Immature natural killer cell (primary cell): ENCODE measurements around the gene OR52B2. TPM values are rescaled to one million over a fixed set of nuclear protein-coding genes. Genes with fewer than 3 reads are reported as not detected.
"Not testable (repeated sequence)": the region's sequence is repeated elsewhere in the genome, so short reads cannot be mapped to it uniquely, and the experiment has no call there.

Experiments
- DNase-seq, 3 donors: peaks; one replicate each; pipeline ENCODE4 v3.0.0; 2022; ENCODE audit warnings: mixed read lengths in 1 of 3
- H3K27ac Mint-ChIP-seq, 6 donors: one replicate each; pipeline ENCODE4 v1.8.0; 2020; ENCODE audit warnings: mixed read lengths in 6 of 6, mild to moderate bottlenecking in 5 of 6, inconsistent platforms in 4 of 6, moderate library complexity in 3 of 6
- H3K27me3 Mint-ChIP-seq, 3 donors: one replicate each; pipeline ENCODE4 v1.8.0; 2020 to 2021; ENCODE audit warnings: low read depth in 3 of 3, mild to moderate bottlenecking in 3 of 3, mixed read lengths in 3 of 3, moderate library complexity in 3 of 3, inconsistent platforms in 1 of 3
- H3K36me3 Mint-ChIP-seq, 3 donors: one replicate each; pipeline ENCODE4 v1.8.0; 2020; ENCODE audit warnings: mixed read lengths in 3 of 3, inconsistent platforms in 2 of 3, mild to moderate bottlenecking in 2 of 3
- H3K4me1 Mint-ChIP-seq, 2 donors: one replicate each; pipeline ENCODE4 v1.8.0; 2020; ENCODE audit warnings: inconsistent platforms in 2 of 2, mild to moderate bottlenecking in 2 of 2, mixed read lengths in 2 of 2, moderate library complexity in 1 of 2
- H3K4me3 Mint-ChIP-seq, 5 donors: one replicate each; pipeline ENCODE4 v1.8.0; 2020; ENCODE audit warnings: mild to moderate bottlenecking in 5 of 5, mixed read lengths in 5 of 5, inconsistent platforms in 3 of 5, moderate library complexity in 3 of 5
- H3K9me3 Mint-ChIP-seq, 6 donors: one replicate each; pipeline ENCODE4 v1.8.0; 2020; ENCODE audit warnings: mild to moderate bottlenecking in 6 of 6, mixed read lengths in 6 of 6, inconsistent platforms in 4 of 6, moderate library complexity in 3 of 6
- polyA plus RNA-seq, 3 donors: library from polyadenylated mRNA; unstranded; fragments of 300-500 nt; fragmentation: Illumina TruSeq; gene quantifications; one replicate each; pipeline ENCODE4 v1.2.3, GENCODE V29; 2021

OR52B2 gene
- polyA plus RNA-seq, 3 donors from 2014 or later, result not detected

DNA sequence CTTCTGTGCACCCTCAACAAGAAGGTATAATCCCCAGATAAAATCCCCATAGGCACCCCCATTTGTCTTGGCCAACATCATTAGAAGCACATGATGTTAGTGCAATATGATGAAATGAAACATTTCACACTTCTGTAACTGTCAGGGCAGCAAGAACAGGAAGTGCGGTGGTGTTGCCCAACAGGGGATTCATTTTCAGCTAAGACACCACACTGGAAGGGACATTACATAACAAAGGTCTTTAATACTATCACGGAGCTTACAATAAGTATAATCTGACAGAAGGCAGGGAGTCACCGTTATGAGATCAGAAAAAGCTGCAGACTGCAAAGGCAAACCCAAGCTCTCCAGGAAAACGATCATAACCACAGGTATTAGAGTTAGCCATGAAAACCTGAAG is 30.8 kb upstream of the OR52B2 start:
- H3K36me3 Mint-ChIP-seq, result peaks cover 5 to 6% (median 5%) of the 10 kb centered on the region in 3 donors
- peak; percentile 68 to 76 (median 74) for DNase-seq

DNA sequence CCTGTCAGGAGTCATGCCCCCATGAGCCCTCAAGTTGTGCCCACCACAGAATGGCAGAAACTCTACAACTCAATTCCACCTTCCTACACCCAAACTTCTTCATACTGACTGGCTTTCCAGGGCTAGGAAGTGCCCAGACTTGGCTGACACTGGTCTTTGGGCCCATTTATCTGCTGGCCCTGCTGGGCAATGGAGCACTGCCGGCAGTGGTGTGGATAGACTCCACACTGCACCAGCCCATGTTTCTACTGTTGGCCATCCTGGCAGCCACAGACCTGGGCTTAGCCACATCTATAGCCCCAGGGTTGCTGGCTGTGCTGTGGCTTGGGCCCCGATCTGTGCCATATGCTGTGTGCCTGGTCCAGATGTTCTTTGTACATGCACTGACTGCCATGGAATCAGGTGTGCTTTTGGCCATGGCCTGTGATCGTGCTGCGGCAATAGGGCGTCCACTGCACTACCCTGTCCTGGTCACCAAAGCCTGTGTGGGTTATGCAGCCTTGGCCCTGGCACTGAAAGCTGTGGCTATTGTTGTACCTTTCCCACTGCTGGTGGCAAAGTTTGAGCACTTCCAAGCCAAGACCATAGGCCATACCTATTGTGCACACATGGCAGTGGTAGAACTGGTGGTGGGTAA is 29.2 kb upstream of the OR52B2 start, which contains the start of gene OR52W1:
OR52W1 (plus strand) TSS at position 51 of the 637 bp plus-strand sequence; CDS start at position 51, 0 bp downstream.
- peaks cover 0 to 6% (median 0%) of the 10 kb centered on the region in 3 donors for H3K36me3 Mint-ChIP-seq
- peaks cover 0 to 2% (median 0%) of the 10 kb centered on the region in 6 donors for H3K9me3 Mint-ChIP-seq
- peaks cover 83 to 91% of the 10 kb centered on the region in 2 donors for H3K4me1 Mint-ChIP-seq
- H3K27ac Mint-ChIP-seq, result peak within 1 kb of the TSS; percentile 28 to 91 (median 86)
- DNase-seq, result no peak
- H3K27me3 Mint-ChIP-seq, result peaks cover 2 to 4% (median 3%) of the 10 kb centered on the region in 3 donors
- peak within 1 kb of the TSS in 2 of 5 donors; percentile 38 to 73 for H3K4me3 Mint-ChIP-seq

More for the DNA sequence above, 30.8 kb upstream of the OR52B2 start:
- H3K27ac Mint-ChIP-seq, result peak overlapping the region; percentile 85 to 96 (median 90)
- H3K27me3 Mint-ChIP-seq, result peaks cover 2 to 4% (median 3%) of the 10 kb centered on the region in 3 donors
- peaks cover 86 to 96% of the 10 kb centered on the region in 2 donors for H3K4me1 Mint-ChIP-seq
- H3K9me3 Mint-ChIP-seq, result peaks cover 0 to 2% (median 0%) of the 10 kb centered on the region in 6 donors
- peak overlapping the region; percentile 52 to 82 (median 73) for H3K4me3 Mint-ChIP-seq

GRCh38 chr11:6197466-6198200 is 27.5 kb upstream of the OR52B2 start:
- peaks cover 2 to 3% (median 2%) of the 10 kb centered on the region in 3 donors for H3K27me3 Mint-ChIP-seq
- H3K4me1 Mint-ChIP-seq, result peaks cover 66 to 78% of the 10 kb centered on the region in 2 donors
- H3K36me3 Mint-ChIP-seq, result peaks cover 0 to 6% (median 0%) of the 10 kb centered on the region in 3 donors
- peaks cover 0 to 2% (median 0%) of the 10 kb centered on the region in 6 donors for H3K9me3 Mint-ChIP-seq
- peak overlapping the region in 5 of 6 donors; percentile 82 to 88 (median 84) for H3K27ac Mint-ChIP-seq
- no peak for DNase-seq
- peak overlapping the region in 4 of 5 donors; percentile 9 to 70 (median 42) for H3K4me3 Mint-ChIP-seq

DNA sequence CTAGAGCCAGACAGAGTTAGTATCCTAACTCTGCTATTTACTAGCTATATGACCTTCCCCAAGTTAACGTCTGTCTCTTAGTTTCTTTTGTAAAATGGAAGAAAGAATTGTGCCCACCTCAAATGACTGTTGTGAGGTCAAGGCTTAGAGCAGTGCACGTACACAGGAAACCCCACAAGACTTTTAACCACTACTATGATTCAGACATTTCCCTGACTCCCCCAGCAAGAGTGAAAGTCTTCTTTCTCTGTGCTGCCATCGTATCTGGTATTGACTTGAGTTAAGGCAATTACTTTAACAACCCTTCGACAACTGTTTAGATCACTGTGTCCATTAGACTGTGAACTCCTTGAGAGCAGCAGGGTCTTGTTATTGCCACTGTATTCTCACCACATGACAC is 26.3 kb upstream of the OR52B2 start:
- Mint-ChIP-seq H3K36me3 (peaks cover 0 to 6% (median 0%) of the 10 kb centered on the region in 3 donors), H3K4me3 (peak overlapping the region; percentile 18 to 79 (median 70)), H3K4me1 (peaks cover 54 to 67% of the 10 kb centered on the region in 2 donors), H3K9me3 (peaks cover 0 to 2% (median 0%) of the 10 kb centered on the region in 6 donors), H3K27ac (peak overlapping the region; percentile 67 to 92 (median 86)), H3K27me3 (peaks cover 2 to 3% (median 2%) of the 10 kb centered on the region in 3 donors)
- DNase-seq, result peak; percentile 50 to 67 (median 59)

GRCh38 chr11:6194065-6194581 is 24.0 kb upstream of the OR52B2 start:
- peaks cover 34 to 46% of the 10 kb centered on the region in 2 donors for H3K4me1 Mint-ChIP-seq
- peak overlapping the region in 4 of 6 donors; percentile 25 to 69 (median 48) for H3K27ac Mint-ChIP-seq
- DNase-seq, result no peak
- H3K36me3 Mint-ChIP-seq, result peaks cover 0 to 3% (median 0%) of the 10 kb centered on the region in 3 donors
- H3K27me3 Mint-ChIP-seq, result peaks cover 2 to 3% (median 2%) of the 10 kb centered on the region in 3 donors
- no peak overlapping the region for H3K4me3 Mint-ChIP-seq
- peaks cover 0 to 2% (median 0%) of the 10 kb centered on the region in 6 donors for H3K9me3 Mint-ChIP-seq

DNA sequence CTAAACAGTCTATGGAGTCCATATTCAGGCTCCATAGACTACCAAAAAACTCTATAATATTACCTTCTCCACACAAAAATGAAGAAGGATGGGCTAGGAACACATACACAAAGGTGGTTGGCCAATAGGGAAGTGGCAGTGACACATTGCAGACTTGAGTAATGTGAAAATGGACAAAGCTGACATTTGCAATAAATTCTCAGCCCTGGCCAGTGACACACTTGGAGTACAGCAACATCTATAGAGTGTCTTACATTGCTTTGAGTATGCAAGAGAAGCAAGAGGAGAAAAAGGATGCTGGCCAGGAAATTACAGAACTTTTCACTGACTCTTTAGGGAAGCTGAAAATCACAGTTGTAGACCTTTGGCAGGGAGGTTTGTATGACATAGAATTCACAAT is 21.6 kb upstream of the OR52B2 start:
- Mint-ChIP-seq H3K27me3 (peaks cover 0 to 1% (median 0%) of the 10 kb centered on the region in 3 donors), H3K9me3 (peaks cover 0 to 2% (median 0%) of the 10 kb centered on the region in 6 donors), H3K36me3 (peaks cover 0 to 3% (median 0%) of the 10 kb centered on the region in 3 donors), H3K4me3 (no peak overlapping the region), H3K4me1 (peaks cover 10 to 22% of the 10 kb centered on the region in 2 donors), H3K27ac (no peak overlapping the region)
- DNase-seq, result no peak

GRCh38 chr11:6175440-6175839 is 5.3 kb upstream of the OR52B2 start:
- peaks cover 0 to 2% (median 0%) of the 10 kb centered on the region in 6 donors for H3K9me3 Mint-ChIP-seq
- H3K27me3 Mint-ChIP-seq, result peaks cover 3 to 7% (median 5%) of the 10 kb centered on the region in 3 donors
- H3K4me1 Mint-ChIP-seq, result peaks cover 18 to 19% of the 10 kb centered on the region in 2 donors
- no peak for DNase-seq
- H3K36me3 Mint-ChIP-seq, result peaks cover 0 to 8% (median 0%) of the 10 kb centered on the region in 3 donors
- H3K4me3 Mint-ChIP-seq, result no peak overlapping the region
- H3K27ac Mint-ChIP-seq, result no peak overlapping the region

- peaks cover 0 to 2% (median 0%) of the 10 kb centered on the region in 6 donors for H3K9me3 Mint-ChIP-seq
- H3K4me3 Mint-ChIP-seq, result no peak overlapping the region
- H3K36me3 Mint-ChIP-seq, result no peaks in the 10 kb centered on the region
- peaks cover 0 to 10% (median 4%) of the 10 kb centered on the region in 3 donors for H3K27me3 Mint-ChIP-seq
- H3K4me1 Mint-ChIP-seq, result no peaks in the 10 kb centered on the region
- no peak for DNase-seq
- no peak overlapping the region for H3K27ac Mint-ChIP-seq
Observed at GRCh38 chr11:6156628-6157359, 13.3 kb downstream of the OR52B2 start.

GRCh38 chr11:6152126-6152525 is 18.0 kb downstream of the OR52B2 start:
- Mint-ChIP-seq H3K36me3 (no peaks in the 10 kb centered on the region), H3K9me3 (peaks cover 0 to 6% (median 0%) of the 10 kb centered on the region in 6 donors), H3K4me1 (no peaks in the 10 kb centered on the region), H3K27me3 (peaks cover 0 to 11% (median 3%) of the 10 kb centered on the region in 3 donors), H3K27ac (no peak overlapping the region), H3K4me3 (no peak overlapping the region)
- no peak for DNase-seq

DNA sequence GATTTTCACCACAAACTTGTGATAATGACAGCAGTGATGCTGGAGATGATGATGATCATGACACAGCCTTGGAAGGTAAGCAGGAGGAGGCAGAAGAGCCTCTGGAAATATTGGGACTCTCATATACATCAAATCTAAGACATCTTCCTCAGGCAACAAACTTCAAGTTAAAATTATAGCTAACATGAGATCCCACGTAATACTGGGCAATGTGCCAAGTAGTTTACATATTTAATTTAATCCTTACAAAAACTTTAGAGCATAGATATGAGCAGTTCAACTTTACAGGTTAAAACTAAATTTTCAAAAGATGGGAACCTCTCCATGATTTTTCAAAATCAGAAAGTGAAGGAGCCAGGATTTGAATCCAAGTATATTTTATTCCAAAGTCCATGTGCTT is 19.0 kb downstream of the OR52B2 start:
- peaks cover 0 to 11% (median 0%) of the 10 kb centered on the region in 3 donors for H3K27me3 Mint-ChIP-seq
- no peaks in the 10 kb centered on the region for H3K36me3 Mint-ChIP-seq
- no peak for DNase-seq
- no peaks in the 10 kb centered on the region for H3K4me1 Mint-ChIP-seq
- H3K27ac Mint-ChIP-seq, result no peak overlapping the region
- peaks cover 0 to 6% (median 0%) of the 10 kb centered on the region in 6 donors for H3K9me3 Mint-ChIP-seq
- H3K4me3 Mint-ChIP-seq, result no peak overlapping the region

- H3K4me3 Mint-ChIP-seq, H3K27ac Mint-ChIP-seq, H3K9me3 Mint-ChIP-seq, H3K36me3 Mint-ChIP-seq, H3K4me1 Mint-ChIP-seq, H3K27me3 Mint-ChIP-seq, DNase-seq: not testable (repeated sequence)
Observed at GRCh38 chr11:6143737-6144136, 26.4 kb downstream of the OR52B2 start.

DNA sequence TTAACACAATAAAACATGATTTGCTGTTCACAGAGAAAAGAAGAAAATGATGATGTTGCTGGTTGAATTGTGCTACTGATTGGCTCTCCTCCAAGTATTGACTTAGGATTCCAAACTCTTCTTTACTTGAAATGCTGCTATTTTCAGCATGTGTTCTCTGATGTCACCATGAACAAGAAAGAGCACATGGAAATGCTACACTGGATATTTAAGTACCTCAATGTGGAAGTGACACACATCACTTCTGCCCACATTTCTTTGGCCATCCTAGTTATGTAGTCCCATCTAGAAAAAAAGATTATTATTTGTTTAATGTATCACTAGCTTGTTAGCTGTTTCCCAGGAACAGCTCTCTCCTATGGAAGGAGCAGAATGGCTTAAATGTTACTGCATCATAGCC is 27.2 kb downstream of the OR52B2 start:
- Mint-ChIP-seq H3K4me3 (no peak overlapping the region), H3K9me3 (no peaks in the 10 kb centered on the region), H3K27ac (no peak overlapping the region), H3K36me3 (peaks cover 0 to 4% (median 4%) of the 10 kb centered on the region in 3 donors), H3K27me3 (peaks cover 0 to 11% (median 5%) of the 10 kb centered on the region in 3 donors), H3K4me1 (no peaks in the 10 kb centered on the region)
- no peak for DNase-seq

- not testable (repeated sequence) for H3K4me3 Mint-ChIP-seq, H3K4me1 Mint-ChIP-seq, H3K9me3 Mint-ChIP-seq, DNase-seq, H3K27ac Mint-ChIP-seq, H3K36me3 Mint-ChIP-seq
- H3K27me3 Mint-ChIP-seq, result peaks cover 2 to 12% (median 3%) of the 10 kb centered on the region in 3 donors
Observed at GRCh38 chr11:6135936-6136335, 34.2 kb downstream of the OR52B2 start.
